HG03565 (cell line): ENCODE results near the gene EXOC1L.

Experiments
- ATAC-seq: cut with Tn5 transposase; IDR thresholded peaks from one replicate; pipeline ENCODE4 v1.9.1; 2021; ENCODE audit warnings: mild to moderate bottlenecking, moderate library complexity; ENCODE audit not compliant: unreplicated experiment

Gene EXOC1L

GRCh38 chr4:55819634-55820033 is at the start of gene EXOC1L:
TSS of gene EXOC1L (plus strand) at chr4:55819790. CDS start at chr4:55820027, 237 bp downstream.
- no peak for ATAC-seq

- ATAC-seq, result no peak
Measured at GRCh38 chr4:55770662-55771061, 48.9 kb upstream of the EXOC1L start.

- no peak for ATAC-seq
Measured at GRCh38 chr4:55781341-55781740, 38.2 kb upstream of the EXOC1L start.

GRCh38 chr4:55781812-55782211 is 37.8 kb upstream of the EXOC1L start:
- no peak for ATAC-seq

GRCh38 chr4:55783584-55783983 is 36.0 kb upstream of the EXOC1L start:
- no peak for ATAC-seq

- ATAC-seq, result no peak
Measured at GRCh38 chr4:55784747-55785146, 34.8 kb upstream of the EXOC1L start.

- no peak for ATAC-seq
Measured at GRCh38 chr4:55791666-55792065, 27.9 kb upstream of the EXOC1L start.

GRCh38 chr4:55793479-55793878 is 26.1 kb upstream of the EXOC1L start:
- ATAC-seq, result no peak

- ATAC-seq, result no peak
Measured at GRCh38 chr4:55794053-55794452, 25.5 kb upstream of the EXOC1L start.

GRCh38 chr4:55795341-55795740 is 24.2 kb upstream of the EXOC1L start:
- ATAC-seq, result no peak

- no peak for ATAC-seq
Measured at GRCh38 chr4:55801498-55801897, 18.1 kb upstream of the EXOC1L start.

GRCh38 chr4:55807556-55807955 is 12.0 kb upstream of the EXOC1L start:
- no peak for ATAC-seq

GRCh38 chr4:55808186-55808585 is 11.4 kb upstream of the EXOC1L start:
- ATAC-seq, result no peak

- ATAC-seq, result no peak
Measured at GRCh38 chr4:55808632-55809031, 11.0 kb upstream of the EXOC1L start.

- no peak for ATAC-seq
Measured at GRCh38 chr4:55817691-55818090, 1.9 kb upstream of the EXOC1L start.

GRCh38 chr4:55820279-55820678 is 689 bp downstream of the EXOC1L start:
- ATAC-seq, result no peak

- no peak for ATAC-seq
Measured at GRCh38 chr4:55822329-55822728, 2.7 kb downstream of the EXOC1L start.

- ATAC-seq, result no peak
Measured at GRCh38 chr4:55824865-55825264, 5.3 kb downstream of the EXOC1L start.

- no peak for ATAC-seq
Measured at GRCh38 chr4:55826986-55827385, 7.4 kb downstream of the EXOC1L start.

GRCh38 chr4:55827582-55827981 is 8.0 kb downstream of the EXOC1L start:
- no peak for ATAC-seq

- no peak for ATAC-seq
Measured at GRCh38 chr4:55830048-55830447, 10.5 kb downstream of the EXOC1L start.

- ATAC-seq, result no peak
Measured at GRCh38 chr4:55830716-55831115, 11.1 kb downstream of the EXOC1L start.

- no peak for ATAC-seq
Measured at GRCh38 chr4:55834086-55834795, 14.7 kb downstream of the EXOC1L start.
